SK-N-SH (cell line): ENCODE data around the gene SLC17A3. TPM values are rescaled to one million over a fixed set of nuclear protein-coding genes. Genes with fewer than 3 reads are reported as not detected.

ENCODE experiments used
- CTCF ChIA-PET: fragments of 300-600, 350-600 bp; formaldehyde crosslinking; extraction: SDS; loops from one replicate; lab custom pipeline; 2021; lab: Yijun Ruan, JAX
- POLR2A ChIA-PET: fragments of 350-600 bp; sonication (Branson Sonifier 250); formaldehyde crosslinking; extraction: SDS; loops from one replicate; lab custom pipeline; 2020; ENCODE audit warnings: antibody characterized with exemption, inconsistent platforms; lab: Yijun Ruan, JAX
- DNase-seq: peaks from one replicate; pipeline ENCODE4 v3.0.0; 2012
- H2AFZ ChIP-seq: fragments of 200-600 bp; sonication (generic); 2 replicates; pipeline ENCODE4 v1.8.1; 2016; ENCODE audit warnings: antibody characterized with exemption, mild to moderate bottlenecking, low read depth
- H3F3A ChIP-seq: fragments of 200-600 bp; sonication (generic); replicated peaks from 2 replicates; pipeline ENCODE3; 2016; ENCODE audit warnings: antibody characterized with exemption, mild to moderate bottlenecking; ENCODE audit not compliant: insufficient read depth
- H3K27ac ChIP-seq, 2 experiments: fragments of 200-500 bp in 1 of 2; fragments of 200-600 bp in 1 of 2; sonication (Bioruptor generic) in 1 of 2; sonication (generic), shearing (Covaris generic) in 1 of 2; 2 replicates each; pipeline versions ENCODE4 v1.5.1 to v1.6.1; 2014 to 2016; ENCODE audit warnings: low read depth in 2 of 2, inconsistent platforms in 1 of 2, low read length in 1 of 2, mild to moderate bottlenecking in 1 of 2, mixed read lengths in 1 of 2
- H3K27me3 ChIP-seq: fragments of 200-600 bp; sonication (generic), shearing (Covaris generic); 2 replicates; pipeline ENCODE4 v1.6.1; 2016; ENCODE audit warnings: mixed run types; ENCODE audit not compliant: insufficient read depth
- H3K36me3 ChIP-seq, 2 experiments: fragments of 200-500 bp in 1 of 2; fragments of 200-600 bp in 1 of 2; sonication (Bioruptor generic) in 1 of 2; sonication (generic) in 1 of 2; replicated peaks in 1 of 2; 2 replicates each; pipeline versions ENCODE3 to v1.5.1; 2014 to 2016; ENCODE audit warnings: low read length in 1 of 2, mild to moderate bottlenecking in 1 of 2; ENCODE audit not compliant: insufficient read depth in 2 of 2, control insufficient read depth in 1 of 2
- H3K4me1 ChIP-seq, 2 experiments: fragments of 200-500 bp in 1 of 2; fragments of 200-600 bp in 1 of 2; sonication (Bioruptor generic) in 1 of 2; sonication (generic), shearing (Covaris generic) in 1 of 2; 2 replicates each; pipeline versions ENCODE4 v1.5.1 to v1.6.1; 2014 to 2016; ENCODE audit warnings: low read depth in 1 of 2, low read length in 1 of 2, mixed run types in 1 of 2; ENCODE audit not compliant: insufficient read depth in 2 of 2, control insufficient read depth in 1 of 2
- H3K4me2 ChIP-seq: fragments of 200-600 bp; sonication (generic), shearing (Covaris generic); 2 replicates; pipeline ENCODE4 v1.6.1; 2017; ENCODE audit warnings: mixed run types
- H3K4me3 ChIP-seq, 2 experiments: fragments of 200-500 bp in 1 of 2; fragments of 200-600 bp in 1 of 2; sonication (Bioruptor generic) in 1 of 2; sonication (generic), shearing (Covaris generic) in 1 of 2; 2 replicates each; pipeline versions ENCODE4 v1.5.1 to v1.8.1; 2014 to 2016; ENCODE audit warnings: low read depth in 2 of 2, inconsistent platforms in 1 of 2, low read length in 1 of 2, mild to moderate bottlenecking in 1 of 2, mixed read lengths in 1 of 2, moderate library complexity in 1 of 2
- H3K79me2 ChIP-seq: fragments of 200-600 bp; sonication (generic); 2 replicates; pipeline ENCODE4 v1.8.1; 2017; ENCODE audit warnings: mild to moderate bottlenecking; ENCODE audit not compliant: insufficient read depth
- H3K9ac ChIP-seq: fragments of 200-600 bp; sonication (generic); 2 replicates; pipeline ENCODE4 v1.6.1; 2017; ENCODE audit warnings: mixed run types
- H3K9me2 ChIP-seq: fragments of 200-600 bp; sonication (generic); 2 replicates; pipeline ENCODE4 v1.6.1; 2017; ENCODE audit warnings: mixed run types
- H3K9me3 ChIP-seq: fragments of 200-600 bp; sonication (generic); 2 replicates; pipeline ENCODE4 v1.6.1; 2017; ENCODE audit warnings: mixed run types, mild to moderate bottlenecking, moderate library complexity
- H4K20me1 ChIP-seq: fragments of 200-600 bp; sonication (generic); 2 replicates; pipeline ENCODE4 v1.6.1; 2017; ENCODE audit warnings: mild to moderate bottlenecking, mixed run types; ENCODE audit not compliant: insufficient read depth
- ELF1 ChIP-seq: IDR thresholded peaks from 2 replicates; pipeline ENCODE4 v1.4.0; 2012
- EP300 ChIP-seq, 2 experiments: IDR thresholded peaks; 2 replicates each; pipeline versions ENCODE4 v1.4.0 to v1.6.1; 2012; ENCODE audit warnings: borderline replicate concordance in 1 of 2, low read depth in 1 of 2, low read length in 1 of 2
- FOSL2 ChIP-seq: IDR thresholded peaks from 2 replicates; pipeline ENCODE4 v1.4.0; 2012; ENCODE audit warnings: low read depth, mild to moderate bottlenecking, moderate library complexity, borderline replicate concordance
- FOXJ3 ChIP-seq: sonication (generic); formaldehyde crosslinking; IDR thresholded peaks from 2 replicates; pipeline ENCODE4 v1.5.1; 2020; ENCODE audit warnings: mild to moderate bottlenecking, missing genetic modification reagents
- MEF2A ChIP-seq: IDR thresholded peaks from 2 replicates; pipeline ENCODE4 v1.4.0; 2012; ENCODE audit warnings: low read depth, borderline replicate concordance
- RXRA ChIP-seq: IDR thresholded peaks from 2 replicates; pipeline ENCODE4 v1.4.0; 2012; ENCODE audit warnings: low read depth, mild to moderate bottlenecking, borderline replicate concordance
- SIN3A ChIP-seq: IDR thresholded peaks from 2 replicates; pipeline ENCODE4 v1.6.1; 2012; ENCODE audit warnings: low read depth, mild to moderate bottlenecking, low read length, moderate library complexity, borderline replicate concordance
- TEAD4 ChIP-seq: IDR thresholded peaks from 2 replicates; pipeline ENCODE4 v1.4.0; 2012; ENCODE audit warnings: mild to moderate bottlenecking, borderline replicate concordance; ENCODE audit not compliant: insufficient read depth
- WGBS: methylation state at CpG from one replicate; pipeline ENCODE4 v1.1.6; 2017; ENCODE audit warnings: low lambda C conversion rate; 5-methylcytosine and 5-hydroxymethylcytosine counted together
- polyA plus RNA-seq, 3 experiments: library from polyadenylated mRNA; depleted of rRNA; stranded (reverse); fragments of >200 nt; gene quantifications; 2 replicates each; pipeline ENCODE4 v1.2.3, GENCODE V29; 2012
- TF ChIP-seq, protein P1 (sequence below): IDR thresholded peaks from 2 replicates; pipeline ENCODE4 v1.4.0; 2012; ENCODE audit warnings: low read depth, borderline replicate concordance
- TF ChIP-seq, protein P2 (sequence below): fragments of 150-350 bp; IDR thresholded peaks from 2 replicates; pipeline ENCODE4 v1.6.1; 2016; ENCODE audit warnings: mild to moderate bottlenecking, low read depth, low read length

SLC17A3 gene
- polyA plus RNA-seq, 1 of the 3 experiments (the other 2 are of a cell fraction), result not detected

DNA sequence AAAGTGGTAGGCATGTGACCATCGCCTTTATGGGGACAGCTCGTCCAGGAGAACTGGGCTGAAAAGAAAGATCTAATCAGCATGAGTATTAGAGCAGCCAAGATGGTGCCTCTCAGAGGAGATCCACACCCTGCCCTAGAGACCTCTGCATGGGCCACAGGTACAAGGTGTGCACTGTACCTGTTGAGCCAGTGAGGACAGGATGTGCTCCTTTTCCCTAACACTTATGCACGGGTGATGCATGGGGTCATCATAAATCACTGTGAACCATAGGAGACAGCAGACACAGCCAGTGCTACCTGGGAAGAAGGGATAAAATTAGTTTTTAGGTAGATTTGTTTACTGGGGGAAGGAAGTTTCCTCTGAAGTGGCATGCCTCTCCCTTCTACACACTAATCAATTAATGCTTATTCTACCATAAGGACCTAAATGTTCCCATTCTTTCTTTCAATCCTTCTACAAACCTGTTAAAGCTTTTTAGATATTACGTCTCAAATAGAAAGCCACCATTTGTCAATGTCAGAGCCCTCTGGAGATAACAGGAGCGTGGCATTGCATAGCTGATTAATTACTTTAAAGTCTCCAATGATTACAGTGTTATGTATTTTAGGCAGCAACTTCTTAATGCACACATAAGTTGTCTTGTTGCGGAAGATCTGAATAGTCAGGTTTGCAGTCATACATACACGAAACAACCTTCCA lies 42.9 kb upstream of the SLC17A3 start:
- no peaks in the 10 kb centered on the region for H3K36me3 ChIP-seq
- WGBS, result 55% methylated on average over 7 of the region's 7 CpGs
- ChIA-PET CTCF (interaction anchor here (1.0 kb wide), 1 partner anchor 9 kb away, joined by 3 read pairs; no protein-coding TSS in a partner anchor), POLR2A (no interaction called here)
- no peaks in the 10 kb centered on the region for H3F3A ChIP-seq
- no peak for DNase-seq
- no peaks in the 10 kb centered on the region for H4K20me1 ChIP-seq
- H3K27ac ChIP-seq, result no peak overlapping the region
- no peak overlapping the region for H2AFZ ChIP-seq
- TF ChIP-seq, protein P1, sequence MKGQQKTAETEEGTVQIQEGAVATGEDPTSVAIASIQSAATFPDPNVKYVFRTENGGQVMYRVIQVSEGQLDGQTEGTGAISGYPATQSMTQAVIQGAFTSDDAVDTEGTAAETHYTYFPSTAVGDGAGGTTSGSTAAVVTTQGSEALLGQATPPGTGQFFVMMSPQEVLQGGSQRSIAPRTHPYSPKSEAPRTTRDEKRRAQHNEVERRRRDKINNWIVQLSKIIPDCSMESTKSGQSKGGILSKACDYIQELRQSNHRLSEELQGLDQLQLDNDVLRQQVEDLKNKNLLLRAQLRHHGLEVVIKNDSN, result no peak
- no peak for TF ChIP-seq MEF2A
- no peaks in the 10 kb centered on the region for H3K27me3 ChIP-seq
- no peaks in the 10 kb centered on the region for H3K9me3 ChIP-seq
- no peaks in the 10 kb centered on the region for H3K4me1 ChIP-seq
- no peak overlapping the region for H3K4me3 ChIP-seq
- no peaks in the 10 kb centered on the region for H3K9me2 ChIP-seq
- no peak overlapping the region for H3K9ac ChIP-seq
- H3K79me2 ChIP-seq, result no peaks in the 10 kb centered on the region
- no peak overlapping the region for H3K4me2 ChIP-seq

DNA sequence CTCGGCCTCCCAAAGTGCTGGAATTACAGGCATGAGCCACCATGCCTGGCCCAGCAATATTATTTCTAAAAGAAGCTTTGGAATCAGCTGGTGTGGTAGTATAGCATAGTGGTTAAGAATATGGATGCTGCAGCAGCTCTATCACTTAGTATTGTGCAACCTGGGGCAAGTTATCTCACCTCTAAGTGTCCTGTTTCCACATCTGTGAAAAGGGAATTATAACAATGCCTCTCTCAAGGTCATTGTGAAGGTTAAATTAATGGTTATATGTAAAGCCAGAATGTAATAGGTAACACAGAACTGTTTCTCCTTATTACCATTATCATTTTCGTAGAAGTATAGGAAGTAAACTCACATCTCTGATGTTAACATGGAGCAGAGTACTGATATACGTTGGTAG lies 42.3 kb upstream of the SLC17A3 start:
- no peaks in the 10 kb centered on the region for H4K20me1 ChIP-seq
- no peak overlapping the region for H3K4me3 ChIP-seq
- POLR2A ChIA-PET, result no interaction called here
- H3K9me3 ChIP-seq, result no peaks in the 10 kb centered on the region
- H3K27me3 ChIP-seq, result no peaks in the 10 kb centered on the region
- no peak overlapping the region for H3K9ac ChIP-seq
- H3F3A ChIP-seq, result no peaks in the 10 kb centered on the region
- no peak for DNase-seq
- 17% methylated on average over 3 of the region's 3 CpGs for WGBS
- TF ChIP-seq FOXJ3 (no peak), ELF1 (no peak), TEAD4 (no peak), FOSL2 (no peak), EP300 (IDR thresholded peaks at IDR 0.05; ENCODE audit: borderline replicate concordance in 1 of 2, low read depth in 1 of 2, low read length in 1 of 2) (no peak), SIN3A (no peak), MEF2A (no peak), RXRA (no peak)
- TF ChIP-seq, protein P1, result no peak
- TF ChIP-seq, protein P2, sequence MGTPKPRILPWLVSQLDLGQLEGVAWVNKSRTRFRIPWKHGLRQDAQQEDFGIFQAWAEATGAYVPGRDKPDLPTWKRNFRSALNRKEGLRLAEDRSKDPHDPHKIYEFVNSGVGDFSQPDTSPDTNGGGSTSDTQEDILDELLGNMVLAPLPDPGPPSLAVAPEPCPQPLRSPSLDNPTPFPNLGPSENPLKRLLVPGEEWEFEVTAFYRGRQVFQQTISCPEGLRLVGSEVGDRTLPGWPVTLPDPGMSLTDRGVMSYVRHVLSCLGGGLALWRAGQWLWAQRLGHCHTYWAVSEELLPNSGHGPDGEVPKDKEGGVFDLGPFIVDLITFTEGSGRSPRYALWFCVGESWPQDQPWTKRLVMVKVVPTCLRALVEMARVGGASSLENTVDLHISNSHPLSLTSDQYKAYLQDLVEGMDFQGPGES, result no peak
- no peaks in the 10 kb centered on the region for H3K9me2 ChIP-seq
- H3K4me2 ChIP-seq, result no peak overlapping the region
- H3K79me2 ChIP-seq, result no peaks in the 10 kb centered on the region
- H3K27ac ChIP-seq, result no peak overlapping the region
- no peak overlapping the region for H2AFZ ChIP-seq
- H3K4me1 ChIP-seq, result no peaks in the 10 kb centered on the region
- no peaks in the 10 kb centered on the region for H3K36me3 ChIP-seq
- CTCF ChIA-PET, result interaction anchor here (1.0 kb wide), 1 partner anchor 9 kb away, joined by 3 read pairs; no protein-coding TSS in a partner anchor
